ENCODE measurements around the gene ZNF813. TPM values are rescaled to one million over a fixed set of nuclear protein-coding genes. Genes with fewer than 3 reads are reported as not detected.
"Not testable (repeated sequence)": the region's sequence is repeated elsewhere in the genome, so short reads cannot be mapped to it uniquely, and the experiment has no call there.

Gene ZNF813
- 2.8 TPM in 2 replicates for total RNA-seq (2012; rRNA removed)

DNA sequence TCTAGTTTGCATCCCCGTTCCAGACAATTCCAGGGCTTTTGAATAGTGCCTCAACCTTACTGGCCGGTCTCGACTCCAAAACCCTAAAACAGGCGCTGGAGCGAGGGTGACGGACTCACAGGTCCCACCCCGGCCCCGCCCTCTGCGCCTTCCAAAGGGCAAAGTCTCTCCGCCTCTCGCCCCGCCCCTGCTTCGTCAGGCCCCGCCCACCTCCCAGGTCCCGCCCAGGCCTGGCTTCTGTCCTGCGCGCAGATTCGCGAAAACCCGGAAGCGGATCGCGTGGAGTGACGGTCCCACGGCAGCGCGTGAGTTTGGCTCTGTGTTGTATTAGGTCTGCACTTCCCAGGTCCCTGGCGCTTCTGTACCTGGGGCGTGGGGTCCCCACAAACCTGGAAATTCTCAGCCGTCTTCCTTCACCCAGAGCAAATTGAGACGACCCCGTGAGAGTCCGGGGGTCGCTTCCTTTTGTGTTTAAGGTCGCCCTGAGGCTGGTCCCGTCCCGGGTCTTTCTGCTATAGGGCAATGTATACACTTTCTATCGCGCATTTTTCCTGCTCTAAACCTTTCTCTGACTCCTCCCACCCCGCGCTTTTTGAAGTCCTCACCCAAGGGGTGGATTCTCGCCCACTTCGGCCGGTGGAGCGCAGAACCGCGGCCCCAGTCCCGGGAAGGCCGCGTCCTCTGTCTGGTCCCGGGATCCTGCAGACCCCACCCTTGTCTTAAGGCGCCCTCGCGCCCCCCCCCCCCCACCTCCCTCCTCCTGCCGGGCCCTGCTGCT, at the start of gene ZNF813:
Gene ZNF813, plus strand, starts transcription at position 249 of the 778 bp plus-strand sequence. CDS start 16,090 bp downstream, outside the sequence.
- no peaks in the 10 kb centered on the region for H3K27me3 ChIP-seq (ENCODE audit: control insufficient read depth, insufficient read depth, low read length)
- H3K4me3 ChIP-seq (ENCODE audit: low read length): peak within 1 kb of the TSS; percentile 79

DNA sequence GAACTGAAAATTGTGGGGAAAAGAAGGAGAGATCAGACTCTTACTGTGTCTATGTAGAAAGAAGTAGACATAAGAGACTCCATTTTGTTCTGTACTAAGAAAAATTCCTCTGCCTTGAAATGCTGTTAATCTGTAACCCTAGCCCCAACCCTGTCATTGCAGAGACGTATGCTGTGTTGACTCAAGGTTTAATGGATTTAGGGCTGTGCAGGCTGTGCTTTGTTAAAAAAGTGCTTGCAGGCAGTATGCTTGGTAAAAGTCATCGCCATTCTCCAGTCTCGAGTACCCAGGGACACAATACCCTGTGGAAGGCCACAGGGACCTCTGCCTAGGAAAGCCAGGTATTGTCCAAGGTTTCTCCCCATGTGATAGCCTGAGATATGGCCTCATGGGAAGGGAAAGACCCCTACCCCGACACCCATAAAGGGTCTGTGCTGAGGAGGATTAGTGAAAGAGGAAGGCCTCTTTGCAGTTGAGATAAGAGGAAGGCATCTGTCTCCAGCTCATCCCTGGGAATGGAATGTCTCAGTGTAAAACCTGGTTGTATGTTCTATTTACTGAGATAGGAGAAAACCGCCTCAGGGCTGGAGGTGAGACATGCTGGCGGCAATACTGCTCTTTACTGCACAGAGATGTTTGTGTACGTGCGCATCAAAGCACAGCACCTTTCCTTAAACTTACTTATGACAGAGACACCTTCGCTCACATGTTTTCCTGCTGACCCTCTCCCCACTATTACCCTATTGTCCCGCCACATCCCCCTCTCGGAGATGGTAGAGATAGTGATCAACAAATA, 46.8 kb upstream of the ZNF813 start:
- not testable (repeated sequence) for H3K4me1 ChIP-seq (ENCODE audit: control insufficient read depth, insufficient read depth, low read length); H3K27me3 ChIP-seq (ENCODE audit: control insufficient read depth, insufficient read depth, low read length); H3K4me3 ChIP-seq (ENCODE audit: low read length); H3K9me3 ChIP-seq (replicated peaks; ENCODE audit: low read length); H3K9ac ChIP-seq (ENCODE audit: low read depth, low read length); H3K36me3 ChIP-seq (ENCODE audit: insufficient read depth, low read length); H3K4me2 ChIP-seq (ENCODE audit: low read length)

More for the DNA sequence above, at the start of gene ZNF813:
- no peaks in the 10 kb centered on the region for H3K4me1 ChIP-seq (ENCODE audit: control insufficient read depth, insufficient read depth, low read length)
- H3K9me3 ChIP-seq (replicated peaks; ENCODE audit: low read length): peaks cover 3% of the 10 kb centered on the region
- peak within 1 kb of the TSS; percentile 85 for H3K9ac ChIP-seq (ENCODE audit: low read depth, low read length)
- H3K4me2 ChIP-seq (ENCODE audit: low read length): peak within 1 kb of the TSS; percentile 81
- H3K36me3 ChIP-seq (ENCODE audit: insufficient read depth, low read length): no peaks in the 10 kb centered on the region

DNA sequence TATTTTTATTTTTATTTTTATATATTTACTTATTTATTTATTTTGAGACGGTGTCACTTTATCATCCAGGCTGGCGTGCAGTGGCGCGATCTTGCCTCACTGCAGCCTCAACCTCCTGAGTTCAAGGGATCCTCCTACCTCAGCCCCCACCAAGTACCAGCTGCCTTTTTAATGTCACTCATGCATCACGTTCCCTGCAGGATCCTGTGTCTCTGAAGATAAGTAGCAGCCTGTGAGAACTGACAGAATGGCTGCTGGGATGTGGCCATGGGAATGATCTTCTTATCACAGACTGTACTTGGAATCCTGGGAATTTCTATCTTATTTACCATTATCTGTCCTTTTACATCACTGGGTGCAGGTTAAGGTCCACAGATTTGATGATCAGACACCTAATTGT, 45.0 kb upstream of the ZNF813 start:
- no peak overlapping the region for H3K9ac ChIP-seq (ENCODE audit: low read depth, low read length)
- peaks cover 4% of the 10 kb centered on the region for H3K9me3 ChIP-seq (replicated peaks; ENCODE audit: low read length)
- H3K4me1 ChIP-seq (ENCODE audit: control insufficient read depth, insufficient read depth, low read length): no peaks in the 10 kb centered on the region
- no peaks in the 10 kb centered on the region for H3K27me3 ChIP-seq (ENCODE audit: control insufficient read depth, insufficient read depth, low read length)
- no peak overlapping the region for H3K4me3 ChIP-seq (ENCODE audit: low read length)
- no peaks in the 10 kb centered on the region for H3K36me3 ChIP-seq (ENCODE audit: insufficient read depth, low read length)
- H3K4me2 ChIP-seq (ENCODE audit: low read length): no peak overlapping the region

DNA sequence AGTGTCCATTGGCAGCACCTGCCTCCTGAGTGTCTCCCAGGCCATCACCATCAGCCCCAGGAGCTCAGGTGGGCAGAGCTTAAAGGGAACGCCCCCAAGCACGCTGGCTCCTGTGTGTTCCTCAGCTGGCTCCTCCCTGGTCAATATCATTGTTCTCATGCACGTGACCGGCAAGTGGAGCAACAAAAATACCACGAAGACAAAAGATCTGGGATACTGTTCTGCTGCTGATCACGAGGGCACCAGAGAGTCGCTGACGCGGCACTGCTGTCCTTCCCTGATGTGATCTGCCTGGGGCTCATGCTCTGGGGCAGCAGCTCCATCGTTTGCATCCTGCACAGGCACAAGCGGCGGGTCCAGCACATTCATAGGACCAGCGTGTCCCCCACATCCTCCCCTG, 44.5 kb upstream of the ZNF813 start:
- H3K36me3 ChIP-seq (ENCODE audit: insufficient read depth, low read length); H3K4me2 ChIP-seq (ENCODE audit: low read length); H3K27me3 ChIP-seq (ENCODE audit: control insufficient read depth, insufficient read depth, low read length); H3K4me1 ChIP-seq (ENCODE audit: control insufficient read depth, insufficient read depth, low read length); H3K4me3 ChIP-seq (ENCODE audit: low read length); H3K9me3 ChIP-seq (replicated peaks; ENCODE audit: low read length); H3K9ac ChIP-seq (ENCODE audit: low read depth, low read length): not testable (repeated sequence)

DNA sequence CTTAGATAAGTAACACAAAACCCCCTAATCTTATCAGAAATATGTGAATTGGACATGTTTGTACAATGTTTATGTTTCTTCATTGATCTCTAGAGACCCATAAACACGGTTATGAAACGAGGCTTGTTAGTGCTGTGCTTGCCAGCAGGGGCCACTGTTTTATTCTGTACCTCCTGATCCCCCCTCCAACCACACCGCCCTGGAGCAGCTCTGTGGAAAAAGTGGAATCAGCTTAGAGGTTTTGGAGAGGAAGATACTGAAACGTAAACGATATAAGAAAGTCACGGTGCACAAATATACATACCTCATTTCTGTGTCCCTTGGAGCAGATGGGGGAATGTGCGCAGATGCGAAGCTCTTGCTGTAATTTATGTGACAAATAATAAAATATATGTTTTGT, 43.9 kb upstream of the ZNF813 start:
- H3K27me3 ChIP-seq (ENCODE audit: control insufficient read depth, insufficient read depth, low read length); H3K9me3 ChIP-seq (replicated peaks; ENCODE audit: low read length); H3K4me2 ChIP-seq (ENCODE audit: low read length); H3K36me3 ChIP-seq (ENCODE audit: insufficient read depth, low read length); H3K9ac ChIP-seq (ENCODE audit: low read depth, low read length); H3K4me3 ChIP-seq (ENCODE audit: low read length); H3K4me1 ChIP-seq (ENCODE audit: control insufficient read depth, insufficient read depth, low read length): not testable (repeated sequence)

DNA sequence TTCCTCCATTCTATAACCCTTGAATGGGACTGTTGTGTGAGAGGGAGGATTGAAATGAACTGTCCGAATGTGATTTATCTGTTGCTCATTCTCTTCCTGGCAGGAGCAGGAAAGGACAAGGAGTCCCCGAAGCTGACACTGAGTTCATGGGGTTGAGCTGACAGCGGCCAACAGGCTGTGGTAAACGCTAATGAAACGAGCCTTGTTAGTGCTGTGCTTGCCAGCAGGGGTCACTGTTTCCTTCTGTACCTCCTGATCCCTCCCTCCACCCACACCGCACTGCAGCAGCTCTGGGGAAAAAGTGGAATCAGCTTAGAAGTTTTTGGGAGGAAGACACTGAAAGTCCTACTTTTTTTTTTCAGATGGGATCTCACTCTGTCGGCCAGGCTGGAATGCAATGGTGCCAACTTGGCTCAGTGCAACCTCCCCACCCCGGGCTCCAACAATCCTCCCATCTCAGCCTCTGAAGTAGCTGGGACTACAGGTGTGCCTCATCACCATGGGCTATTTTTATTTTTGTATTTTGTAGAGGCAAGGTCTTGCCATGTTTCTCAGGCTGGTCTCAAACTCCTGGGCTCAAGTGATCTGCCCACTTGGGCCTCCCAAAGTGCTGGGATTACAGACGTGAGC, 42.5 kb upstream of the ZNF813 start:
- Histone ChIP-seq H3K9ac (ENCODE audit: low read depth, low read length) (no peak overlapping the region), H3K4me1 (ENCODE audit: control insufficient read depth, insufficient read depth, low read length) (no peaks in the 10 kb centered on the region), H3K27me3 (ENCODE audit: control insufficient read depth, insufficient read depth, low read length) (no peaks in the 10 kb centered on the region)

DNA sequence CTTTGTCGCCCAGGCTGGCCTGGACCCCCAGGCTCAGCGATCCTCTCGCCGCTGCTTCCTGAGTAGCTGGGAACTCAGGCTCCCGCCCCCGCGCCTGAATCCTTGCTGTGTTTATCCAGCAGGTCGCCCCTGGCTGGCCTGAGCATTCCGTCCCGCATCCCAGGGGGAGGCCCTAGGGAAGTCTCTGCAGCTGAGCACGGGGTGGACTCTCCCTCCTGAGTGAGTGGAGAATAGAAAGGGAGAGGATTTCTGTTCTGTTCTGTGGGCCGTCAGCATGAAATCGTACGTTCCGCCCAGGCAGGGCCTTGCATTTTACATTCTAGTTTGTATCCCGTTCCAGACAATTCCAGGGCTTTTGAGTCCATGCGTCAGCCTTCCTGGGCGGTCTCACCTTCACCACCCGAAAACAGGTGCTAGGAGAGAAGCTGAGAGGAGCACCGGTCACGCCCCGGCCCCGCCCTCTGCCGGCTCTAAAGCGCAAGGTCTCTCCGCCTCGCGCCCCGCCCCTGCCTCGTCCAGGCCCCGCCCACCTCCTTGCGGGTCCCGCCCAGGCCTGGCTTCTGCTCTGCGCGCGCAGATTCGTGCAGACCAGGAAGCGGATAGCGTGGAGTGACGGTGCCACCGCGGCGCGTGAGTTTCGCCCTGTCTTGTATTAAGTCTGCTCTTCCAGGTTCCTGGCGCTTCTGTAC, 36.0 kb upstream of the ZNF813 start, which contains the start of gene ZNF761:
Gene ZNF761, plus strand, starts transcription at position 586 of the 689 bp plus-strand sequence. CDS start 15,285 bp downstream, outside the sequence.
- no peaks in the 10 kb centered on the region for H3K4me1 ChIP-seq (ENCODE audit: control insufficient read depth, insufficient read depth, low read length)

More for the DNA sequence above, 42.5 kb upstream of the ZNF813 start:
- Histone ChIP-seq H3K36me3 (ENCODE audit: insufficient read depth, low read length) (no peaks in the 10 kb centered on the region), H3K9me3 (replicated peaks; ENCODE audit: low read length) (no peaks in the 10 kb centered on the region), H3K4me2 (ENCODE audit: low read length) (no peak overlapping the region), H3K4me3 (ENCODE audit: low read length) (no peak overlapping the region)

DNA sequence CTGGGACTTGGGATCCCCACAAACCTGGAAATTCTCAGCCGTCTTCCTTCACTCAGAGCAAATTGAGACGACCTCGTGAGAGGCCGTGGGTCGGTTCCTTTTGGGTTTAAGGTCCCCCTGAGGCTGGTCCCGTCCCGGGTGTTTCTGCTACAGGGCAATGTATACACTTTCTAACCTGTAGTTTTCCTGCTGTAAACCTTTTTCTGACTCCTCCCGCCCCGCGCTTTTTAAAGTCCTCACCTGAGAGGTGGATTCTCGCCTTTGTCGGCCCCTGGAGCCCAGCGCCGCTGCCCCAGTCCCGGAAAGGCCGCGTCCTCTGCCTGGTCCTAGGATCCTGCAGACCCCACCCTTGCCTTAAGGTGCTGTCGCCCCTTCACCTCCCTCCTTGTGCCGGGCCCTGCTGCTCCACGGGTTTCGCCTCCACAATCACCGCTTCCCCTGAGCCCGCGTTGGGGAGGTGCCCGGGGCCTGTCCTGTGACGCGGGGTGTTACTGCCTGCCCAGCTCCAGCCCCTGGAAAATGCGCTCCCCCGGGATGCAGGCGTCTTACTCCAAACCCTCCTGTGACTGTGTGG, 35.4 kb upstream of the ZNF813 start:
- H3K36me3 ChIP-seq (ENCODE audit: insufficient read depth, low read length): peaks cover 17% of the 10 kb centered on the region
- H3K4me1 ChIP-seq (ENCODE audit: control insufficient read depth, insufficient read depth, low read length): no peaks in the 10 kb centered on the region
- peak overlapping the region; percentile 96 for H3K4me3 ChIP-seq (ENCODE audit: low read length)
- no peaks in the 10 kb centered on the region for H3K9me3 ChIP-seq (replicated peaks; ENCODE audit: low read length)
- peak overlapping the region; percentile 97 for H3K9ac ChIP-seq (ENCODE audit: low read depth, low read length)
- H3K4me2 ChIP-seq (ENCODE audit: low read length): peak overlapping the region; percentile 94
- H3K27me3 ChIP-seq (ENCODE audit: control insufficient read depth, insufficient read depth, low read length): no peaks in the 10 kb centered on the region

More for the DNA sequence above, 36.0 kb upstream of the ZNF813 start, which contains the start of gene ZNF761:
- H3K27me3 ChIP-seq (ENCODE audit: control insufficient read depth, insufficient read depth, low read length): no peaks in the 10 kb centered on the region
- H3K9me3 ChIP-seq (replicated peaks; ENCODE audit: low read length): no peaks in the 10 kb centered on the region
- peak within 1 kb of the TSS; percentile 94 for H3K4me2 ChIP-seq (ENCODE audit: low read length)
- H3K9ac ChIP-seq (ENCODE audit: low read depth, low read length): peak within 1 kb of the TSS; percentile 97
- peak within 1 kb of the TSS; percentile 96 for H3K4me3 ChIP-seq (ENCODE audit: low read length)
- peaks cover 12% of the 10 kb centered on the region for H3K36me3 ChIP-seq (ENCODE audit: insufficient read depth, low read length)

DNA sequence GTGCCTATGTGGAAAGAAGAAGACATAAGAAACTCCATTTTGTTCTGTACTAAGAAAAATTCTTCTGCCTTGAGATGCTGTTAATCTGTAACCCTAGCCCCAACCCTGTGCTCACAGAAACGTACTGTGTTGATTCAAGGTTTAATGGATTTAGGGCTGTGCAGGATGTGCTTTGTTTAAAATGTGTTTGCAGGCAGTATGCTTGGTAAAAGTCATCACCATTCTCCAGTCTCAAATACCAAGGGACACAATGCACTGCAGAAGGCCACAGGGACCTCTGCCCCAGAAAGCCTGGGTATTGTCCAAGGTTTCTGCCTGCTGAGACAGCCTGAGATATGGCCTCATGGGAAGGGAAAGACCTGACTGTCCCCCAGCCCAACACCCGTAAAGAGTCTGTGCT, 23.7 kb upstream of the ZNF813 start:
- not testable (repeated sequence) for H3K27me3 ChIP-seq (ENCODE audit: control insufficient read depth, insufficient read depth, low read length); H3K4me1 ChIP-seq (ENCODE audit: control insufficient read depth, insufficient read depth, low read length); H3K4me2 ChIP-seq (ENCODE audit: low read length); H3K9ac ChIP-seq (ENCODE audit: low read depth, low read length); H3K4me3 ChIP-seq (ENCODE audit: low read length); H3K9me3 ChIP-seq (replicated peaks; ENCODE audit: low read length)
- H3K36me3 ChIP-seq (ENCODE audit: insufficient read depth, low read length): peaks cover 51% of the 10 kb centered on the region

DNA sequence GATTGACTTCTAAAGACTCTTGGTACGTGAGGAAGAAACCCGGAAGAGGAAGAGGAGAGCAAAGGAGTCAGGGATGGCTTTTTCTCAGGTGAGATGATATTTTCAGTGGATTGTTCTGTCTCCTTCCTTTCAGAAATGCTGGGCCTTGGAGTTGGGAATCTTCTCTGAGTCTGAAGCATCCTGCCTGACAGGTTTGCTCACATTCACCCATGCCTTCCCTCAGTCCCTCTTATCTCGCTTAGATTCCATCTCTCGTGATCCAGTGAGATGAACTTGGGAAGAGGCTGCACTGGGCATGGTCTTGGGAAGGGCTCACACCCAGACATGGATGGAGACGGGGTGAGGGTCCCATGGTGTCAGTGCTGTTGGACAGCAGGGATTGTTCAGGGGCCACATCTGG, 20.3 kb upstream of the ZNF813 start:
- not testable (repeated sequence) for H3K4me3 ChIP-seq (ENCODE audit: low read length); H3K27me3 ChIP-seq (ENCODE audit: control insufficient read depth, insufficient read depth, low read length); H3K4me2 ChIP-seq (ENCODE audit: low read length); H3K9me3 ChIP-seq (replicated peaks; ENCODE audit: low read length); H3K4me1 ChIP-seq (ENCODE audit: control insufficient read depth, insufficient read depth, low read length); H3K9ac ChIP-seq (ENCODE audit: low read depth, low read length)
- H3K36me3 ChIP-seq (ENCODE audit: insufficient read depth, low read length): peaks cover 53% of the 10 kb centered on the region

DNA sequence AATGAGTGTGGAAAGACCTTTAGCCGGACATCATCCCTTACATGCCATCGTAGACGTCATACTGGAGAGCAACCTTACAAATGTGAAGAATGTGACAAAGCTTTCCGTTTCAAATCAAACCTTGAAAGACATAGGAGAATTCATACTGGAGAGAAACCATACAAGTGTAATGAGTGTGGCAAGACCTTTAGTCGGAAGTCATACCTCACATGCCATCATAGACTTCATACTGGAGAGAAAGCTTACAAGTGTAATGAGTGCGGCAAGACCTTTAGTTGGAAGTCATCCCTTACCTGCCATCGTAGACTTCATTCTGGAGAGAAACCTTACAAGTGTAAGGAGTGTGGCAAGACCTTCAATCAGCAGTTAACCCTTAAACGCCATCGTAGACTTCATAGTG, 11.7 kb upstream of the ZNF813 start:
- Histone ChIP-seq H3K9ac (ENCODE audit: low read depth, low read length) (no peak overlapping the region), H3K4me2 (ENCODE audit: low read length) (no peak overlapping the region), H3K9me3 (replicated peaks; ENCODE audit: low read length) (peaks cover 54% of the 10 kb centered on the region), H3K36me3 (ENCODE audit: insufficient read depth, low read length) (peaks cover 61% of the 10 kb centered on the region), H3K4me3 (ENCODE audit: low read length) (no peak overlapping the region), H3K4me1 (ENCODE audit: control insufficient read depth, insufficient read depth, low read length) (no peaks in the 10 kb centered on the region), H3K27me3 (ENCODE audit: control insufficient read depth, insufficient read depth, low read length) (no peaks in the 10 kb centered on the region)
